Sigmoid colon (tissue), 7 donors: ENCODE data around the gene ATP12A. TPM values are rescaled to one million over a fixed set of nuclear protein-coding genes. Genes with fewer than 3 reads are reported as not detected.

ENCODE experiments used
- DNase-seq: peaks from one replicate; pipeline ENCODE4 v3.0.0-alpha.2; 2019
- H3K27ac ChIP-seq, 4 donors: fragments of 200-600 bp; sonication (generic); one replicate each; pipeline ENCODE4 v1.5.1; 2016 to 2019; ENCODE audit warnings: mild to moderate bottlenecking in 1 of 4
- H3K27me3 ChIP-seq, 3 donors: fragments of 200-600 bp; sonication (generic); one replicate each; pipeline ENCODE4 v1.5.1; 2019; ENCODE audit warnings: mild to moderate bottlenecking in 1 of 3
- H3K36me3 ChIP-seq, 4 donors: fragments of 200-600 bp; sonication (generic); one replicate each; pipeline ENCODE4 v1.5.1; 2016 to 2019
- H3K4me1 ChIP-seq, 4 donors: fragments of 200-600 bp; sonication (generic); one replicate each; pipeline ENCODE4 v1.5.1; 2017 to 2019
- H3K4me3 ChIP-seq, 4 donors: fragments of 200-600 bp; sonication (generic); one replicate each; pipeline ENCODE4 v1.5.1; 2017 to 2019; ENCODE audit warnings: mild to moderate bottlenecking in 2 of 4, moderate library complexity in 1 of 4
- H3K9me3 ChIP-seq, 4 donors: fragments of 200-600 bp in 3 of 4; sonication (generic) in 3 of 4; one replicate each; pipeline versions ENCODE4 v1.5.1 to v1.6.1; 2013 to 2019
- CTCF ChIP-seq, 4 experiments: fragments of 450-650 bp in 3 of 4; fragments of 200-600 bp in 1 of 4; IDR thresholded peaks; one replicate each; pipeline ENCODE4 v1.5.1; 2016 to 2019; ENCODE audit warnings: antibody characterized with exemption in 4 of 4, mild to moderate bottlenecking in 3 of 4, moderate library complexity in 2 of 4
- EP300 ChIP-seq, 4 donors: sonication (generic); formaldehyde crosslinking; IDR thresholded peaks; one replicate each; pipeline ENCODE4 v1.6.1; 2017; ENCODE audit warnings: antibody characterized with exemption in 4 of 4
- POLR2A ChIP-seq, 2 donors: fragments of 450-650 bp; IDR thresholded peaks; one replicate each; pipeline ENCODE4 v1.6.1; 2016; ENCODE audit warnings: antibody characterized with exemption in 2 of 2, mild to moderate bottlenecking in 2 of 2, moderate library complexity in 2 of 2
- POLR2AphosphoS5 ChIP-seq, 4 donors: sonication (generic); formaldehyde crosslinking; IDR thresholded peaks; one replicate each; pipeline ENCODE4 v1.6.1; 2017; ENCODE audit warnings: antibody characterized with exemption in 4 of 4
- WGBS, 2 donors: extraction: QIAGEN DNeasy Blood & Tissue Kit; methylation state at CpG; one replicate each; pipeline ENCODE4 v1.1.7; 2013; 5-methylcytosine and 5-hydroxymethylcytosine counted together
- intact Hi-C: fragments of 100-400 bp; cut with DNase I; formaldehyde crosslinking; loops from one replicate; pipeline ENCODE4 v1.15.1; 2023
- polyA plus RNA-seq, 3 donors: library from polyadenylated mRNA; stranded (reverse); fragments of 200-250 nt; gene quantifications; one replicate each; pipeline ENCODE4 v1.2.3, GENCODE V29; 2013
- total RNA-seq, 4 donors: library from RNA; depleted of rRNA; stranded (reverse); fragments of >200 nt; gene quantifications; one replicate each; pipeline ENCODE4 v1.1.0, GENCODE V29; 2016
- donor health status: healthy with polysubstance abuse.
- donor health status: Bipolar disorder and iron deficiency.
- donor health status: healthy.

ATP12A gene
- total and polyA plus RNA-seq, 7 donors = not detected

GRCh38 chr13:24693862-24694471 lies 13.8 kb downstream of the ATP12A start:
- intact Hi-C loops = no loop called here
- Histone ChIP-seq H3K27ac (no peak overlapping the region), H3K27me3 (no peaks in the 10 kb centered on the region), H3K4me1 (no peaks in the 10 kb centered on the region), H3K9me3 (no peaks in the 10 kb centered on the region), H3K4me3 (no peak overlapping the region), H3K36me3 (no peaks in the 10 kb centered on the region)
- TF ChIP-seq CTCF (IDR thresholded peaks at IDR 0.05) (peak in 2 of 4 experiments; percentile 36 to 38), POLR2A (IDR thresholded peaks at IDR 0.05) (no peak)
- WGBS, 2 donors = 20 to 23% methylated on average over 17 of the region's 17 CpGs
- DNase-seq = no peak

- Histone ChIP-seq H3K36me3 (no peaks in the 10 kb centered on the region), H3K9me3 (no peaks in the 10 kb centered on the region), H3K27me3 (no peaks in the 10 kb centered on the region), H3K27ac (no peak overlapping the region), H3K4me1 (no peaks in the 10 kb centered on the region), H3K4me3 (no peak overlapping the region)
- no peak for DNase-seq
- TF ChIP-seq EP300 (IDR thresholded peaks at IDR 0.05) (no peak), POLR2A (IDR thresholded peaks at IDR 0.05) (no peak), POLR2AphosphoS5 (IDR thresholded peaks at IDR 0.05) (no peak), CTCF (IDR thresholded peaks at IDR 0.05) (no peak)
- intact Hi-C loops = no loop called here
- whole genome bisulfite sequencing, 2 donors = 69 to 88% methylated on average over 12 of the region's 12 CpGs
Measured at GRCh38 chr13:24694907-24695306, 14.7 kb downstream of the ATP12A start.

DNA sequence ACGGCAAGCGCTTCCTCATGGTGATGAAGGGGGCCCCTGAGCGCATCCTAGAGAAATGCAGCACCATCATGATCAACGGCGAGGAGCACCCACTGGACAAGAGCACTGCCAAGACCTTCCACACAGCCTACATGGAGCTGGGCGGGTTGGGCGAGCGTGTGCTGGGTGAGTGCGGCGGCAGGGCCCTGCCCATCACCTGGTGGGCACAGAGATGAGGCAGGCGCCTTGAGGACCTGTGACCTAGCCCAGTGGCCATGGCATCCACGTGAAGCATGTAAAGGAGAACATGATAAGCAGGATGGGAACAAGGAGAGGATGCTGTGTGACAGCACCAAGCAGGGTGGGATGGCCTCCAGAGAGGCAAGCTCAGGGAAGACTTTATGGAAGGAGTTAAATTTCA lies 18.5 kb downstream of the ATP12A start:
- Histone ChIP-seq H3K27me3 (no peaks in the 10 kb centered on the region), H3K27ac (no peak overlapping the region), H3K36me3 (no peaks in the 10 kb centered on the region), H3K4me1 (no peaks in the 10 kb centered on the region), H3K4me3 (no peak overlapping the region), H3K9me3 (no peaks in the 10 kb centered on the region)
- DNase-seq = no peak
- intact Hi-C loops = no loop called here
- WGBS, 2 donors = 86 to 93% methylated on average over 12 of the region's 12 CpGs
- TF ChIP-seq POLR2A (IDR thresholded peaks at IDR 0.05) (no peak), EP300 (IDR thresholded peaks at IDR 0.05) (no peak), CTCF (IDR thresholded peaks at IDR 0.05) (no peak), POLR2AphosphoS5 (IDR thresholded peaks at IDR 0.05) (no peak)

GRCh38 chr13:24699541-24699940 lies 19.3 kb downstream of the ATP12A start:
- no peaks in the 10 kb centered on the region for H3K4me1 ChIP-seq
- H3K27ac ChIP-seq = no peak overlapping the region
- H3K36me3 ChIP-seq = no peaks in the 10 kb centered on the region
- no peak overlapping the region for H3K4me3 ChIP-seq
- WGBS, 2 donors = 83 to 90% methylated on average over 5 of the region's 5 CpGs
- DNase-seq = no peak
- TF ChIP-seq CTCF (IDR thresholded peaks at IDR 0.05) (no peak), EP300 (IDR thresholded peaks at IDR 0.05) (no peak), POLR2AphosphoS5 (IDR thresholded peaks at IDR 0.05) (no peak), POLR2A (IDR thresholded peaks at IDR 0.05) (no peak)
- H3K27me3 ChIP-seq = no peaks in the 10 kb centered on the region
- intact Hi-C loops = no loop called here
- no peaks in the 10 kb centered on the region for H3K9me3 ChIP-seq

DNA sequence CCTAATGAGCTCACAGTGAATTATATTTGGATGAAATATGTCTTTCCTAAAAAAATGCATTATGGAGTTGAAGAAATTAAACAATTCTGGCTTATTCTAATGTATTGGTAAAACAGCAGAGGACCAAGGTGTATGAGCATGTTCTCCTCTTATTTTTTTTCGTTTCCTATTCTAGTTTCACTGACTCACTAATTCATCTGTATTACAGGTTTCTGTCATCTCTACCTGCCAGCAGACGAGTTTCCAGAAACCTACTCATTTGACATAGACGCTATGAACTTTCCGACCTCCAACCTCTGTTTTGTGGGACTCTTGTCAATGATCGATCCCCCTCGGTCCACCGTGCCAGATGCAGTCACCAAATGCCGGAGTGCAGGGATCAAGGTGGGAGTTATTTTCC lies 20.3 kb downstream of the ATP12A start:
- H3K27me3 ChIP-seq = no peaks in the 10 kb centered on the region
- 82 to 87% methylated on average over 8 of the region's 8 CpGs for WGBS, 2 donors
- H3K36me3 ChIP-seq = no peaks in the 10 kb centered on the region
- no peak overlapping the region for H3K27ac ChIP-seq
- no peak for TF ChIP-seq POLR2A (IDR thresholded peaks at IDR 0.05)
- no peak for TF ChIP-seq CTCF (IDR thresholded peaks at IDR 0.05)
- no peak for TF ChIP-seq POLR2AphosphoS5 (IDR thresholded peaks at IDR 0.05)
- TF ChIP-seq EP300 (IDR thresholded peaks at IDR 0.05) = no peak
- intact Hi-C loops = no loop called here
- H3K4me1 ChIP-seq = no peaks in the 10 kb centered on the region
- no peaks in the 10 kb centered on the region for H3K9me3 ChIP-seq
- H3K4me3 ChIP-seq = no peak overlapping the region
- no peak for DNase-seq
